ENCODE measurements around the gene DYNLT2. TPM values are rescaled to one million over a fixed set of nuclear protein-coding genes. Genes with fewer than 3 reads are reported as not detected.

DYNLT2 gene
- total RNA-seq, 4 donors from 2014 or later = 2.2 to 8.4 (median 5.4) TPM

DNA sequence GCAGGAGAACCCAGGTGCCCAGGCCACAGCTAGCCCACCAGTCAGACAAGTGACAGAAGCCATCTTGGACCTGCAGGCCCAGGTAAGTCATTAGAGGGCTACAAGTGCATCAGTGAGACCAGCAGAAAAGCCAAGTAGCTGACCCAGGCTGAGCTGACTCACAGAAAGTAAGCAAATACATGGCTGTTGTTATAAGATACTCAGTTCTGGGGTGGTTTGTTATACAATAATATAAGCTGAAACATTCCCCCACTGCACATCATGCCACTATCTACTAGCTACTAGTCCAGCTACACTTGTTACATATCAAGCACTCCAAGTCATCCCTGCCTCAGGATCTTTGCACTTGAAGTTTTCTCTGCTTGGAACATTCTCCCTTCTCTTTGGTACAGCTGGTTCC, 10.0 kb downstream of the DYNLT2 start:
- H3K27me3 ChIP-seq = no peaks in the 10 kb centered on the region
- H3K9me3 ChIP-seq = peaks cover 0 to 11% (median 2%) of the 10 kb centered on the region in 4 donors
- TF ChIP-seq EP300 (IDR thresholded peaks at IDR 0.05) (no peak), POLR2A (IDR thresholded peaks at IDR 0.05) (no peak)
- TF ChIP-seq, protein P1, sequence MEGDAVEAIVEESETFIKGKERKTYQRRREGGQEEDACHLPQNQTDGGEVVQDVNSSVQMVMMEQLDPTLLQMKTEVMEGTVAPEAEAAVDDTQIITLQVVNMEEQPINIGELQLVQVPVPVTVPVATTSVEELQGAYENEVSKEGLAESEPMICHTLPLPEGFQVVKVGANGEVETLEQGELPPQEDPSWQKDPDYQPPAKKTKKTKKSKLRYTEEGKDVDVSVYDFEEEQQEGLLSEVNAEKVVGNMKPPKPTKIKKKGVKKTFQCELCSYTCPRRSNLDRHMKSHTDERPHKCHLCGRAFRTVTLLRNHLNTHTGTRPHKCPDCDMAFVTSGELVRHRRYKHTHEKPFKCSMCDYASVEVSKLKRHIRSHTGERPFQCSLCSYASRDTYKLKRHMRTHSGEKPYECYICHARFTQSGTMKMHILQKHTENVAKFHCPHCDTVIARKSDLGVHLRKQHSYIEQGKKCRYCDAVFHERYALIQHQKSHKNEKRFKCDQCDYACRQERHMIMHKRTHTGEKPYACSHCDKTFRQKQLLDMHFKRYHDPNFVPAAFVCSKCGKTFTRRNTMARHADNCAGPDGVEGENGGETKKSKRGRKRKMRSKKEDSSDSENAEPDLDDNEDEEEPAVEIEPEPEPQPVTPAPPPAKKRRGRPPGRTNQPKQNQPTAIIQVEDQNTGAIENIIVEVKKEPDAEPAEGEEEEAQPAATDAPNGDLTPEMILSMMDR (IDR thresholded peaks at IDR 0.05) = no peak
- H3K27ac ChIP-seq = no peak overlapping the region
- DNase-seq (ENCODE audit: low spot score in 2 of 2) = no peak
- peaks cover 0 to 5% (median 0%) of the 10 kb centered on the region in 4 donors for H3K4me1 ChIP-seq
- H3K4me3 ChIP-seq = no peak overlapping the region
- no peaks in the 10 kb centered on the region for H3K36me3 ChIP-seq

DNA sequence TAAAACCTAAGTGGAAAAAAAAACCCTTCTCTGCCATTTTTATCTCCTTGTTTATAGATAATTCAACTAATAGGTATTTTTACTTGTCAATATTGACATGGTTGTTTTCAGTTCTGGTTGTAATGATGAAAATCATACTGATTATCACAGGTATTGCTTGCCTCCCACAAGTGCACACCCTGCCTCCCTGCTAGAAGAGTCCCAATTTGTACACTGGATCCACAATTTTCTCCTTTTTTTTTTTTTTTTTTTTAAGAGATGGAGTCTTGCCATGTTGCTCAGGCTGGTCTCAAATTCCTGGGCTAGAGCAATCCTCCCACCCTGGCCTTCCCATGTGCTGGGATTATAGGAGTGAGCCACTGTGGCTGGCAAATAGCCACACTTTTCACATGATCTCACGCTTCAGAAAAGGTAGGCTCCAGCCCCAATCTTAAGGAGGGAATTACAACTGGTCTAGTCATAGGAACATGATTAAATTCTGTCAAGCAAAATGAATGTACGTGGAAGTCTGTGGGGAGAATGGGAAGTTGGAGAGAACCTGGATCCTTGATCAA, 12.3 kb downstream of the DYNLT2 start:
- TF ChIP-seq EP300 (IDR thresholded peaks at IDR 0.05) (no peak), POLR2A (IDR thresholded peaks at IDR 0.05) (no peak)
- TF ChIP-seq, protein P1 (IDR thresholded peaks at IDR 0.05) = no peak
- Histone ChIP-seq H3K27ac (no peak overlapping the region), H3K36me3 (no peaks in the 10 kb centered on the region), H3K4me3 (no peak overlapping the region), H3K4me1 (peaks cover 0 to 5% (median 0%) of the 10 kb centered on the region in 4 donors), H3K9me3 (no peaks in the 10 kb centered on the region), H3K27me3 (no peaks in the 10 kb centered on the region)
- DNase-seq (ENCODE audit: low spot score in 2 of 2) = no peak
- 82 to 88% methylated on average over 2 of the region's 2 CpGs for WGBS, 2 donors

DNA sequence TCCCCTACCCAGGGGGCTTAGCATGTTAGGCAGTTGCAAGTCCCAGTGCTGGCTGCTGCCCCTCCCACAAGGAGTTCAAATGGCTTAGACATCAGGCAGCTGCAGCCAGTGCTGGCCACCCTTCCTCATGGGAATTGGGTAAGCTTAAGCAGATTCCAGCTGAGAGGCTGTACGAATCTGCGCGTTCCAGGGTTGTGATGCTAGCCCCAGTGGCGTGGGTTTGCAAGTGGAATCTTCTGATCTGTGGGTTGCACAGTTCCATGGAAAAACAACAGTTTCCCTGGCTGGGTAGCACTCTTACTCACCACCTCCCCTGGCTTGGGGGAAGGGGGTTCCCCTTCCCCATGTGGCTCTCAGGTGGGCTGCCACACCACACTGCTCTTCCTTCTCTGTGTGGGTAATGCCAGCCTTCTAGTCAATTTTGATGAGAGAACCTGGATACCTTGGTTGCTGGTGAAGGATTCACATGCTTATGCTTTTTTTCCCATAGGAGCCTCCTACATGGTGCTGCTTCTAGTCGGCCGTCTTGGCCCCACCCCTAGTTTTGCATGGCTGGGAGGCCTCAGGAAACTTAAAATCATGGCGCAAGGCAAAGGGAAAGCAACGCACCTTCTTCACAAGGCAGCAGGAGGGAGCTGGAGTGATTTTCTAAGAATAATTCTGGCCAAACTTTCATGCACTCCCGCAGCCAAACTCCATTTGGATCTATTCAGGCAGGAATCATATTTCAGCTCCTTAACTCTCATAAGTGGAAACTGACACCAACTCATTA, 13.0 kb downstream of the DYNLT2 start:
- H3K27ac ChIP-seq = no peak overlapping the region
- H3K27me3 ChIP-seq = no peaks in the 10 kb centered on the region
- DNase-seq (ENCODE audit: low spot score in 2 of 2) = no peak
- H3K9me3 ChIP-seq = no peaks in the 10 kb centered on the region
- 63 to 72% methylated on average over 9 of the region's 9 CpGs for WGBS, 2 donors
- H3K4me3 ChIP-seq = no peak overlapping the region
- no peaks in the 10 kb centered on the region for H3K36me3 ChIP-seq
- H3K4me1 ChIP-seq = peaks cover 0 to 5% (median 0%) of the 10 kb centered on the region in 4 donors
- TF ChIP-seq EP300 (IDR thresholded peaks at IDR 0.05) (no peak), POLR2A (IDR thresholded peaks at IDR 0.05) (no peak)
- TF ChIP-seq, protein P1 (IDR thresholded peaks at IDR 0.05) = no peak

DNA sequence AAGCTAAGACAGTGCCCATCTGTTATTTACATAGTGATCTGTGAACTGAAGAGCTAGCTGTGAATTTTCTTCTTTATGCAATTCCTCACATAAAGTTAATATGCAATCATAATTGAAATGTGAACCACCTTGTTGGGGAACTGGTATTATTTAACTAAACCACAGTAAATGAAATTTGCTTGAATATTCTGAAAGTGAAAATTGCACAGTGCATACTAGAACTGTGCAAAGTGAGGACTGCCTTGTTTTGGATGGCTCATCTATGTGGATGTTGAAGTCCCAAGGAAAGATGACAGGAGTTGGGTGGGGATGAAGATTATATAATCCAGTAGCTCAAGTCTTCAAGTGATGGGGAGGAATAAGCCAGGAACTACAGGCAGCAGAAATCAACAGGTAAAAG, 21.4 kb downstream of the DYNLT2 start:
- Histone ChIP-seq H3K4me1 (peaks cover 0 to 16% (median 2%) of the 10 kb centered on the region in 4 donors), H3K27me3 (no peaks in the 10 kb centered on the region), H3K36me3 (no peaks in the 10 kb centered on the region), H3K9me3 (no peaks in the 10 kb centered on the region), H3K27ac (no peak overlapping the region), H3K4me3 (no peak overlapping the region)
- no peak for DNase-seq (ENCODE audit: low spot score in 2 of 2)
- TF ChIP-seq POLR2A (IDR thresholded peaks at IDR 0.05) (no peak), EP300 (IDR thresholded peaks at IDR 0.05) (no peak)
- TF ChIP-seq, protein P1 (IDR thresholded peaks at IDR 0.05) = no peak

DNA sequence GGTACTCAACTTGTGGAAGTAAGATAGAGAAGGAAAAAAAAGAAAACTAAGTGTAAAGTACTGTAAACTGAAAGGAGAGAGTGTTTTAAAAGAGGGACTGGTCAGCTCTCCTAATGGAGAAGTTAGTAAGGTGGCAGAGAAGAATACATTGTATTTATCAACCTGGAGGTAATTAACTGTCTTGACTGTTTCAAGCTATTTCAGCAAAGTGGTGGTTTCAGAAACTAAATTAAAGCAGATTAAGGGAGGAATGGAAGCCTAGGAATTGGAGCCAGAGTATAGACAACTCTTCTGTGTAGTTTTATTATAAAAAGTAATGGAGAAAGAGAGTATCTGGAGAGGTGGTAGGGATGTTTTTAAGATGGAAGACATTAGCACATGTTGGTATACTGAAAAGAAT, 24.4 kb downstream of the DYNLT2 start:
- Histone ChIP-seq H3K4me3 (no peak overlapping the region), H3K36me3 (no peaks in the 10 kb centered on the region), H3K9me3 (no peaks in the 10 kb centered on the region), H3K27me3 (no peaks in the 10 kb centered on the region), H3K4me1 (peaks cover 4 to 28% (median 6%) of the 10 kb centered on the region in 4 donors), H3K27ac (peak overlapping the region in 1 of 4 donors; percentile 98)
- TF ChIP-seq EP300 (IDR thresholded peaks at IDR 0.05) (no peak), POLR2A (IDR thresholded peaks at IDR 0.05) (no peak)
- TF ChIP-seq, protein P1 (IDR thresholded peaks at IDR 0.05) = no peak
- no peak for DNase-seq (ENCODE audit: low spot score in 2 of 2)

Data from tibial nerve (tissue), 4 donors.